ENCODE results near the gene KCNA10. TPM values are rescaled to one million over a fixed set of nuclear protein-coding genes. Genes with fewer than 3 reads are reported as not detected.

KCNA10 gene
- total and polyA plus RNA-seq, 10 of the 15 experiments (the other 5 are each of a cell fraction or from before 2014, with no cell fraction given) = not detected

GRCh38 chr1:110505596-110505995, 13.4 kb downstream of the KCNA10 start (continued):
- no peak for TF ChIP-seq E2F8 (IDR thresholded peaks at IDR 0.05; ENCODE audit: low read depth, partially characterized antibody)

GRCh38 chr1:110504226-110504625, 14.7 kb downstream of the KCNA10 start:
- no peak for ATAC-seq
- H2AFZ ChIP-seq (ENCODE audit: control insufficient read depth, low read depth, low read length) = no peak overlapping the region
- no peaks in the 10 kb centered on the region for H3K36me3 ChIP-seq (ENCODE audit: control insufficient read depth in 2 of 2, insufficient read depth in 2 of 2, low read length in 1 of 2)
- no TSS peak for BruUV-seq (replicated peaks)
- TF ChIP-seq SMARCA5 (IDR thresholded peaks at IDR 0.05) (no peak), MAX (IDR thresholded peaks at IDR 0.05; ENCODE audit: low read depth, low read length) (no peak), IRF3 (IDR thresholded peaks at IDR 0.05) (no peak), SPI1 (IDR thresholded peaks at IDR 0.05; ENCODE audit: borderline replicate concordance, insufficient read depth, low read depth, low read length) (no peak), POLR2AphosphoS5 (IDR thresholded peaks at IDR 0.05; ENCODE audit: low read length) (no peak)
- DNase-seq (ENCODE audit: low read depth, low spot score) = no peak
- H3K4me2 ChIP-seq (ENCODE audit: control insufficient read depth, insufficient read depth) = no peak overlapping the region
- ChIA-PET SMC1A (ENCODE audit: uncharacterized antibody, unreplicated experiment) (interaction anchor here (1.6 kb wide), 1 partner anchor 8 kb away, joined by 3 read pairs; no protein-coding TSS in a partner anchor), POLR2A (no interaction called here), CTCF (no interaction called here), RAD21 (ENCODE audit: unreplicated experiment) (interaction anchor here (0.8 kb wide), 1 partner anchor 44 kb away, joined by 3 read pairs; no protein-coding TSS in a partner anchor)
- in situ Hi-C loops (cut with MboI) (no loop called here), intact Hi-C loops (cut with micrococcal nuclease; ENCODE audit: unreplicated experiment) (no loop called here)
- FAIRE-seq = no peak
- no peak overlapping the region for H3K9ac ChIP-seq (ENCODE audit: control insufficient read depth, insufficient read depth, low read length)
- H4K20me1 ChIP-seq (ENCODE audit: control insufficient read depth, insufficient read depth) = no peaks in the 10 kb centered on the region
- H3K27ac ChIP-seq (ENCODE audit: control insufficient read depth, insufficient read depth) = no peak overlapping the region
- no peaks in the 10 kb centered on the region for H3K9me3 ChIP-seq (replicated peaks; ENCODE audit: control insufficient read depth, insufficient read depth, low read length)
- H3K4me1 ChIP-seq (ENCODE audit: control insufficient read depth, insufficient read depth, low read length) = peaks cover 5% of the 10 kb centered on the region; the same call in 1 of the 2 replicates
- no peak overlapping the region for H3K4me3 ChIP-seq
- 0 out of 4 replicates have a peak, but pooled peaks cover 0 to 2% of the 10 kb centered on the region in 2 experiments for H3K27me3 ChIP-seq (replicated peaks in 1 of 2; ENCODE audit: control insufficient read depth in 2 of 2, insufficient read depth in 2 of 2, low read length in 1 of 2)
- no peaks in the 10 kb centered on the region for H3K79me2 ChIP-seq (ENCODE audit: control insufficient read depth, insufficient read depth, low read length)
- whole genome bisulfite sequencing (ENCODE audit: insufficient coverage, insufficient replicate concordance, low lambda C conversion rate, missing lambda C conversion rate) = 7% methylated on average over 7 of the region's 7 CpGs
